ENCODE results near the gene RPL23. TPM values are rescaled to one million over a fixed set of nuclear protein-coding genes. Genes with fewer than 3 reads are reported as not detected.

Gene RPL23
- polyA plus RNA-seq, 1 of the 3 experiments (the other 2 are of a cell fraction) = 2,658 TPM

- TF ChIP-seq CTCF (IDR thresholded peaks at IDR 0.05) (no peak), FOXJ3 (CRISPR knock-in tag; IDR thresholded peaks at IDR 0.05) (no peak), SIN3A (IDR thresholded peaks at IDR 0.05; ENCODE audit: borderline replicate concordance, low read depth, low read length) (peak; percentile 74; the same call in 1 of the 2 replicates), PBX3 (IDR thresholded peaks at IDR 0.05) (peak; percentile 58; the same call in 1 of the 2 replicates), POLR2AphosphoS5 (IDR thresholded peaks at IDR 0.05; ENCODE audit: low read depth, low read length) (no peak), GATA2 (CRISPR knock-in tag; IDR thresholded peaks at IDR 0.05) (peak; percentile 79), TCF12 (IDR thresholded peaks at IDR 0.05) (peak; percentile 75), NFIC (IDR thresholded peaks at IDR 0.05; ENCODE audit: borderline replicate concordance) (peak; percentile 85), CHD2 (IDR thresholded peaks at IDR 0.05; ENCODE audit: low read length, partially characterized antibody) (peak; percentile 83), USF2 (IDR thresholded peaks at IDR 0.05; ENCODE audit: borderline replicate concordance, low read depth, low read length) (no peak), RCOR1 (IDR thresholded peaks at IDR 0.05; ENCODE audit: low read length) (no peak), GABPA (IDR thresholded peaks at IDR 0.05; ENCODE audit: low read depth) (no peak), JUND (IDR thresholded peaks at IDR 0.05) (peak; percentile 68), FOSL2 (IDR thresholded peaks at IDR 0.05; ENCODE audit: borderline replicate concordance, low read depth) (peak; percentile 61), EZH2phosphoT487 (IDR thresholded peaks at IDR 0.05; ENCODE audit: borderline replicate concordance, low read depth) (no peak), ZBTB33 (IDR thresholded peaks at IDR 0.05; ENCODE audit: borderline replicate concordance, low read depth) (peak; percentile 70; the same call in 1 of the 2 replicates), NRF1 (IDR thresholded peaks at IDR 0.05; ENCODE audit: low read depth, low read length) (no peak), RXRA (IDR thresholded peaks at IDR 0.05; ENCODE audit: borderline replicate concordance, low read depth) (peak; percentile 91), MAX (IDR thresholded peaks at IDR 0.05; ENCODE audit: low read depth) (peak; percentile 53; the same call in 1 of the 2 replicates), RFX5 (IDR thresholded peaks at IDR 0.05; ENCODE audit: low read length) (no peak), EP300 (IDR thresholded peaks at IDR 0.05; ENCODE audit: borderline replicate concordance in 1 of 2, low read depth in 1 of 2, low read length in 1 of 2) (0 out of 4 replicates have a peak, but pooled peaks have one; percentile 8 to 15), SMC3 (IDR thresholded peaks at IDR 0.05; ENCODE audit: low read depth, low read length) (no peak), USF1 (IDR thresholded peaks at IDR 0.05; ENCODE audit: borderline replicate concordance, low read depth) (no peak)
Observed at GRCh38 chr17:38900978-38901656, 47.6 kb upstream of the RPL23 start (continued).
